Measurements from ENCODE around the gene C19orf81. TPM values are rescaled to one million over a fixed set of nuclear protein-coding genes. Genes with fewer than 3 reads are reported as not detected.

Gene C19orf81
- polyA plus RNA-seq, 1 donor (not counting 4 experiments of a cell fraction or from before 2014, with no cell fraction given), result not detected

- H4K20me1 ChIP-seq (ENCODE audit: control insufficient read depth, extremely low read depth, insufficient read depth, low read length), result no peaks in the 10 kb centered on the region
- H3K27ac ChIP-seq (ENCODE audit: control insufficient read depth, insufficient read depth, low read length), result no peak overlapping the region
- no peaks in the 10 kb centered on the region for H3K79me2 ChIP-seq (ENCODE audit: control insufficient read depth, insufficient read depth, low read length)
- dilution Hi-C loops (cut with MboI; ENCODE audit: extremely low pct_ligation_motif_present, low sequenced_read_pairs), result no loop called here
- H3K4me2 ChIP-seq (ENCODE audit: control insufficient read depth, extremely low read depth, insufficient read depth, low read depth, low read length), result no peak overlapping the region
- FAIRE-seq, result no peak
- H3K27me3 ChIP-seq (ENCODE audit: control insufficient read depth, extremely low read depth, insufficient read depth, low read length), result peaks cover 13% of the 10 kb centered on the region
- H3K9ac ChIP-seq (ENCODE audit: control insufficient read depth, extremely low read depth, insufficient read depth, low read length), result no peak overlapping the region
- TF ChIP-seq CTCF (optimal IDR thresholded peaks at IDR 0.05 in 1 of 3, IDR thresholded peaks at IDR 0.05 in 1 of 3, conservative IDR thresholded peaks at IDR 0.05 in 1 of 3; ENCODE audit: extremely low read depth in 1 of 3, insufficient read depth in 2 of 3, low read length in 3 of 3), result no peak
- TF ChIP-seq EZH2 (IDR thresholded peaks at IDR 0.05; ENCODE audit: low read length), result no peak
- H3K4me1 ChIP-seq (ENCODE audit: control insufficient read depth, extremely low read depth, insufficient read depth, low read length), result no peaks in the 10 kb centered on the region
- H3K36me3 ChIP-seq (ENCODE audit: control insufficient read depth in 2 of 2, extremely low read depth in 1 of 2, insufficient read depth in 2 of 2, low read length in 2 of 2), result no peaks in the 10 kb centered on the region
- no peak overlapping the region for H3K4me3 ChIP-seq (ENCODE audit: control insufficient read depth in 2 of 3, extremely low read depth in 1 of 3, insufficient read depth in 2 of 3, low read depth in 1 of 3, low read length in 3 of 3)
- no peak overlapping the region for H2AFZ ChIP-seq (ENCODE audit: control insufficient read depth, low read length)
- no peak for DNase-seq (ENCODE audit: low read depth, low spot score)
- no peaks in the 10 kb centered on the region for H3K9me3 ChIP-seq (ENCODE audit: control insufficient read depth, low read depth, low read length)
- no peaks in the 10 kb centered on the region for H3K9me1 ChIP-seq (ENCODE audit: control insufficient read depth, extremely low read depth, insufficient read depth, low read length)
These were observed 59.1 kb downstream of the C19orf81 start for GRCh38 chr19:50708179-50708879.

Other genes with a start within 250 kb of the C19orf81 start
- 0.10 TPM in 1 of 3 replicates, not detected in the others for gene SPIB, start 230.5 kb upstream of the C19orf81 start, polyA plus RNA-seq
- 0.01 TPM in 1 of 3 replicates, not detected in the others for gene MYBPC2, start 216.6 kb upstream of the C19orf81 start, polyA plus RNA-seq
- gene EMC10, start 172.9 kb upstream of the C19orf81 start, polyA plus RNA-seq, result 26.7 to 36.9 TPM (median 32.3 TPM) in 3 replicates
- 0.37 to 0.83 TPM (median 0.64 TPM) in 3 replicates for gene GARIN5A, start 172.6 kb upstream of the C19orf81 start, polyA plus RNA-seq
- gene JOSD2, start 138.3 kb upstream of the C19orf81 start, polyA plus RNA-seq, result 18.7 to 48.7 TPM (median 21.0 TPM) in 3 replicates
- gene ASPDH, start 135.5 kb upstream of the C19orf81 start, polyA plus RNA-seq, result not detected in 3 replicates
- gene LRRC4B, start 81.0 kb upstream of the C19orf81 start, polyA plus RNA-seq, result not detected in 3 replicates
- gene SYT3, start 9.6 kb upstream of the C19orf81 start, polyA plus RNA-seq, result not detected in 3 replicates
- 0.10 to 0.82 TPM (median 0.51 TPM) in 3 replicates for gene SHANK1, start 70.4 kb downstream of the C19orf81 start, polyA plus RNA-seq
- 0.56 to 1.2 TPM (median 0.67 TPM) in 3 replicates for gene CLEC11A, start 73.9 kb downstream of the C19orf81 start, polyA plus RNA-seq
- not detected in 3 replicates for gene GPR32, start 121.0 kb downstream of the C19orf81 start, polyA plus RNA-seq
- gene ACP4, start 141.0 kb downstream of the C19orf81 start, polyA plus RNA-seq, result not detected in 3 replicates
- gene KLK1, start 174.3 kb downstream of the C19orf81 start, polyA plus RNA-seq, result 0.10 to 0.39 TPM (median 0.31 TPM) in 3 replicates
- not detected in 3 replicates for gene KLK15, start 184.1 kb downstream of the C19orf81 start, polyA plus RNA-seq
- not detected in 3 replicates for gene KLK3, start 205.5 kb downstream of the C19orf81 start, polyA plus RNA-seq
- 0.07 to 0.14 TPM in 2 of 3 replicates, not detected in the other for gene KLK2, start 224.0 kb downstream of the C19orf81 start, polyA plus RNA-seq